HFF-Myc (cell line): ENCODE measurements around the gene SMIM31.
A peak's percentile ranks its signal among the peaks of the same experiment; 100 is the strongest.

ENCODE experiments used
- DNase-seq: peaks from one replicate; pipeline ENCODE4 v3.0.0-alpha.2; 2011; ENCODE audit warnings: low read depth; ENCODE audit errors: extremely low read depth
- H3K4me3 ChIP-seq: replicated peaks from 2 replicates; pipeline ENCODE4 v1.5.1; 2011; ENCODE audit warnings: low read depth, mild to moderate bottlenecking, control low read depth, low read length
- CTCF ChIP-seq: IDR thresholded peaks from 2 replicates; pipeline ENCODE4 v1.5.1; 2012; ENCODE audit warnings: mild to moderate bottlenecking, low read depth, low read length, control low read depth; ENCODE audit errors: missing control alignments

The SMIM31 gene

DNA sequence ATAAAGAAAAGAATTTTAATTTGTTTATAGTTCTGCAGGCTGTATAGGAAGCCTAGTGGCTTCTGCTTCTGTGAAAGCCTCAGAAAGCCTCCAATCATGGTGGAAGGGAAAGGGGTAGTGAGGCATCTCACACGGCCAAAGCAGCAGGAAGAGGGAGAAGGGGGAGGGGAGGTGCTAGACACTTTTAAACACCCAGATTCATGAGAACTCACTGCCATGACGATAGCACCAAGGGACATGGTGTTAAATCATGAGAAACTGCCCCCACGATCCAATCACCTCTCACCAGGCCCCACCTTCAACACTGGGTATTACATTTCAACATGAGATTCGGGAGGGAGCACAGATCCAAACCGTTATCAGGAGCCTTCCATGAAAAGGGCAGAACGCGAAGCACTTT is 18.1 kb downstream of the SMIM31 start:
- DNase-seq: no peak
- TF ChIP-seq CTCF: no peak
- H3K4me3 ChIP-seq: no peak overlapping the region

DNA sequence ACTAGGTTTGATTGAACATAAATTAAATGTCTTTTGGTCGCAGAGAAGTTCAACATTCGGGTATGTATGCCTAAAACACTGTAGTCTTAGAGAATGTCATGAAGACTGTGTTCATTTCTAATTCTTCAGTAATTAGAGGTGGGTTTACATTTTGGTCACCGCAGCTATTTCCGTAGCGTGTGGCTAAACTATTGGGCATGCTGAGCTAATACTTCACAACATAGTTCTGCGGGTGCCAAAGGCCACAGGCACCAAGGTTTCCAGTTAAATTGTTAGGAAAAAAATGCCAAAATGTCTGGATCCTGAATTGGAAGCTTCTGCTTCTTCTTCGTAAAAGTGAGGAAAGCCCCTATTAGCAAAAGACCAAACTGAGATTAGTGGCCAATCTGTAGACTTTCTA is 25.1 kb downstream of the SMIM31 start:
- TF ChIP-seq CTCF: no peak
- no peak for DNase-seq
- no peak overlapping the region for H3K4me3 ChIP-seq

DNA sequence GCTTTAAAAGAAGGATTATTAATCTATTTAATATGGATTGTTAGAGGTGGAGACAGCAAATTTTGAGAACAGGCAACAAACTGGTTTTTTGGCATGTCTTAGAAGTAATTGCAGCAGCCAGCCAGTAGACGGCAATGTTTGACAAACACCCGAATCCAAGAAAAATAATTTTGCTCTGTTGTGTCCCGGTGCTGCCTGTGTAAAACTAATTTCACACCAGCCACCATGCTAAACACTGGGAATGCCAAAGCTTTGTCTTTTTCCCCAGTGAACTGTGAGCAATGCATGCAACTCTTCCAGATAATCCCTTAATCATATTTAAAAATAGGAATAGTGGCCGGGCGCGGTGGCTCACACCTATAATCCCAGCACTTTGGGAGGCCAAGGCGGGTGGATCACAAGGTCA is 25.9 kb downstream of the SMIM31 start:
- H3K4me3 ChIP-seq: no peak overlapping the region
- peak; percentile 80 for TF ChIP-seq CTCF
- DNase-seq: peak; percentile 10

DNA sequence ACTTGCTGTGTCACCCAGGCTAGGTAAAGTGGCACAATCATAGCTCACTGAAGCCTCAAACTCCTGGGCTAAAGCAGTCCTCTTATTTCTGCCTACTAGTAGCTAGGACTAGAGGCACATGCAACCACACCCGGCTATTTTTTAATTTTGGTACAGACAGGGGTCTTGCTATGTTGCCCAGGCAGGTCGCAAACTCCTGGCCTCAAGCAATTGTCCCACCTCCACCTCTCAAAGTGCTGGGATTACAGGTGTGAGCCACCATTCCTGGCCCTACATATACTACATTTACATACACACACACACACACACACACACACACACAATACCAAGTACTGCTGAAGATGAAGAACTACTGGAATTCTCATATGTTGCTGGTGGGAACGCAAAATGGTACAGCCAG is 26.9 kb downstream of the SMIM31 start:
- no peak for DNase-seq
- TF ChIP-seq CTCF: no peak
- H3K4me3 ChIP-seq: no peak overlapping the region

- TF ChIP-seq CTCF: no peak
- DNase-seq: no peak
- no peak overlapping the region for H3K4me3 ChIP-seq
These were observed 30.0 kb downstream of the SMIM31 start for GRCh38 chr4:164783976-164784375.

DNA sequence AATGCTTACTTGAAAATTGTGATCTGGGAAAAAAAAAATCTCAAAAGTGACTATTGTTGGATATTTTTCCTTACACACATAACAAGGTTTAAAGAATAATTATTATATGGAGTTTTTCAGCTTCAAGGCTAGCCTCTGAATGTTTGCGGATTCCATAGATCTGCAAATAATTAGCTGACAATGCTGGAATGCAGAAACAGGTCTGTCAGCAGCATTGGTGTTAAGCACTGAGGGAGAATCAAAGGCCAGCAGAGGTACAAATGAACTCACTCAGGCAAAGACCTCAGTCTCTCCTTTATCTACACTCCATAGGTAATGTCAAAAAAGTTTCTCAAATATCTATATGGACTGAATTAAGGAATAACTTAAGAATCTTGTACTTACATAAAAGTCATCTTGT is 35.1 kb downstream of the SMIM31 start:
- no peak for TF ChIP-seq CTCF
- DNase-seq: no peak
- no peak overlapping the region for H3K4me3 ChIP-seq

DNA sequence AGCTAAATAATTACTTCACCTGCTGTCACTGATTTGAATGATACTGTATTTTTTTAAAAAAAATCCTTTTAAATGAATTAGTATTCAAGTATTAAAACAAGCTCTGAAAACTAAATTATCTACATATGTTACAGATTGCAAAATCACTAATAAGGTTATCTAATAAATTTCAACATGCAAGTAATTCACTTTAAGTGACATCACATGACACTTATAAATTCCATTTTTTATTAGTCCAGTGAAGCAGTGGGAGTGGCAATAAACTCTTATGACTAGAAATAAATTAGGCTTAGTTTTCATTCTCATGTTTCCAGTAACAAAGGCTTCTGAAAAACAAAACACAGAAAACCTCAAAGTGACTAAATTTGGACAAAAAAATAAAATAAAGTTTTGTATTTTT is 36.3 kb downstream of the SMIM31 start:
- H3K4me3 ChIP-seq: no peak overlapping the region
- no peak for DNase-seq
- no peak for TF ChIP-seq CTCF
